Retina (tissue), 1 donor: ENCODE results near the gene SLC26A8.
A peak's percentile ranks its signal among the peaks of the same experiment; 100 is the strongest.

ENCODE experiments used
- DNase-seq: peaks from one replicate; pipeline ENCODE4 v3.0.0-alpha.2; 2016

The SLC26A8 gene

GRCh38 chr6:36023996-36024795 is at the start of gene SLC26A8:
SLC26A8 (minus strand) TSS chr6:36024641; CDS start chr6:36019707, 4,934 bp downstream.
- DNase-seq, result peak; percentile 64

- no peak for DNase-seq
Observed at GRCh38 chr6:36073587-36073986, 49.1 kb upstream of the SLC26A8 start.

- no peak for DNase-seq
Observed at GRCh38 chr6:36072681-36073080, 48.2 kb upstream of the SLC26A8 start.

- no peak for DNase-seq
Observed at GRCh38 chr6:36071714-36072113, 47.3 kb upstream of the SLC26A8 start.

- DNase-seq, result no peak
Observed at GRCh38 chr6:36071281-36071680, 46.8 kb upstream of the SLC26A8 start.

GRCh38 chr6:36070252-36070651 is 45.8 kb upstream of the SLC26A8 start:
- no peak for DNase-seq

- DNase-seq, result no peak
Observed at GRCh38 chr6:36069573-36069972, 45.1 kb upstream of the SLC26A8 start.

- no peak for DNase-seq
Observed at GRCh38 chr6:36068586-36068985, 44.1 kb upstream of the SLC26A8 start.

- DNase-seq, result no peak
Observed at GRCh38 chr6:36068012-36068392, 43.6 kb upstream of the SLC26A8 start.

GRCh38 chr6:36067374-36068011 is 43.1 kb upstream of the SLC26A8 start:
- DNase-seq, result no peak

GRCh38 chr6:36066817-36067216 is 42.4 kb upstream of the SLC26A8 start:
- DNase-seq, result no peak

GRCh38 chr6:36065916-36066315 is 41.5 kb upstream of the SLC26A8 start:
- no peak for DNase-seq

- DNase-seq, result no peak
Observed at GRCh38 chr6:36064770-36065396, 40.4 kb upstream of the SLC26A8 start.

GRCh38 chr6:36063318-36064060 is 39.0 kb upstream of the SLC26A8 start:
- no peak for DNase-seq

GRCh38 chr6:36062247-36062646 is 37.8 kb upstream of the SLC26A8 start:
- no peak for DNase-seq

GRCh38 chr6:36061236-36061635 is 36.8 kb upstream of the SLC26A8 start:
- DNase-seq, result no peak

GRCh38 chr6:36056178-36056577 is 31.7 kb upstream of the SLC26A8 start:
- no peak for DNase-seq

GRCh38 chr6:36054956-36055355 is 30.5 kb upstream of the SLC26A8 start:
- no peak for DNase-seq

- DNase-seq, result no peak
Observed at GRCh38 chr6:36054415-36054814, 30.0 kb upstream of the SLC26A8 start.

GRCh38 chr6:36053878-36054277 is 29.4 kb upstream of the SLC26A8 start:
- no peak for DNase-seq

- no peak for DNase-seq
Observed at GRCh38 chr6:36052097-36052496, 27.7 kb upstream of the SLC26A8 start.

GRCh38 chr6:36050947-36051710 is 26.7 kb upstream of the SLC26A8 start:
- no peak for DNase-seq

- no peak for DNase-seq
Observed at GRCh38 chr6:36050305-36050704, 25.9 kb upstream of the SLC26A8 start.
